K562 (cell line): Measurements from ENCODE around the gene RASEF. TPM values are rescaled to one million over a fixed set of nuclear protein-coding genes. Genes with fewer than 3 reads are reported as not detected.

Source experiments
- ATAC-seq: fragments of 200-7000 bp; cut with Tn5 transposase; 3 replicates; pipeline ENCODE4 v1.9.1; 2020; ENCODE audit warnings: moderate library complexity
- BruUV-seq: library from RNA; stranded (reverse); fragments of 400-500 nt; replicated peaks from 2 replicates; lab custom pipeline; 2021; lab: Mats Ljungman, UMichigan
- CTCF ChIA-PET: fragments of 300-600 bp; formaldehyde crosslinking; extraction: SDS; loops from one replicate; lab custom pipeline; 2021; ENCODE audit warnings: low intra/inter-chr PET ratio; lab: Yijun Ruan, JAX
- POLR2A ChIA-PET: fragments of 300-600, 350-650 bp; sonication (Branson Sonifier 250); formaldehyde crosslinking; extraction: SDS; loops from one replicate; lab custom pipeline; 2021; ENCODE audit warnings: antibody characterized with exemption, inconsistent platforms; lab: Yijun Ruan, JAX
- DNase-seq, 4 experiments: peaks; one replicate each; pipeline versions ENCODE4 v3.0.0 to v3.0.0-alpha.2; 2011 to 2018; ENCODE audit warnings: low spot score in 3 of 4, mixed read lengths in 3 of 4; ENCODE audit errors: extremely low read depth in 1 of 4
- FAIRE-seq: peaks from 2 replicates; lab custom pipeline; 2011; peaks lifted over from hg19 to GRCh38; lab: Jason Lieb, UNC
- H2AFZ ChIP-seq: 2 replicates; pipeline ENCODE4 v1.6.0; 2011; ENCODE audit warnings: low read depth, low read length, control low read depth, inconsistent platforms
- H3K27ac ChIP-seq: fragments of 200-600 bp; 3 replicates; pipeline ENCODE4 v1.8.0; 2011; ENCODE audit warnings: low read depth, mild to moderate bottlenecking, control low read depth, inconsistent platforms, low read length, moderate library complexity, mixed read lengths; ENCODE audit errors: extremely low read depth
- H3K27me3 ChIP-seq, 2 experiments: fragments of 300-600 bp in 1 of 2; 2 replicates in 1 of 2; 3 replicates in 1 of 2; pipeline versions ENCODE4 v1.6.0 to v1.8.0; 2011; ENCODE audit warnings: inconsistent platforms in 2 of 2, low read length in 2 of 2, mild to moderate bottlenecking in 1 of 2, mixed read lengths in 1 of 2, moderate library complexity in 1 of 2; ENCODE audit not compliant: control insufficient read depth in 2 of 2, insufficient read depth in 2 of 2
- H3K36me3 ChIP-seq: fragments of 300-600 bp; 3 replicates; pipeline ENCODE4 v1.8.0; 2011; ENCODE audit warnings: mild to moderate bottlenecking, low read length, inconsistent platforms; ENCODE audit not compliant: control insufficient read depth, insufficient read depth
- H3K4me1 ChIP-seq, 2 experiments: fragments of 200-600 bp in 1 of 2; replicated peaks in 1 of 2; 2 replicates in 1 of 2; 3 replicates in 1 of 2; pipeline versions ENCODE4 v1.5.1 to v1.8.0; 2011; ENCODE audit warnings: inconsistent platforms in 2 of 2, low read length in 2 of 2, mild to moderate bottlenecking in 1 of 2, mixed read lengths in 1 of 2, moderate library complexity in 1 of 2; ENCODE audit not compliant: control insufficient read depth in 2 of 2, insufficient read depth in 2 of 2
- H3K4me2 ChIP-seq: 2 replicates; pipeline ENCODE4 v1.6.1; 2011; ENCODE audit warnings: low read length, control low read depth, inconsistent platforms, mixed read lengths; ENCODE audit not compliant: insufficient read depth
- H3K4me3 ChIP-seq: fragments of 200-600 bp; sonication (generic), shearing (Covaris generic); 2 replicates; pipeline ENCODE4 v1.5.1; 2016; ENCODE audit warnings: control low read depth, inconsistent platforms
- H3K79me2 ChIP-seq: fragments of 200-600 bp; 3 replicates; pipeline ENCODE4 v1.8.0; 2011; ENCODE audit warnings: low read length, inconsistent platforms; ENCODE audit not compliant: control insufficient read depth, insufficient read depth
- H3K9ac ChIP-seq, 2 experiments: 2 replicates each; pipeline versions ENCODE4 v1.6.0 to v1.6.1; 2011; ENCODE audit warnings: low read depth in 2 of 2, low read length in 2 of 2, control low read depth in 1 of 2, inconsistent platforms in 1 of 2, mild to moderate bottlenecking in 1 of 2, mixed read lengths in 1 of 2; ENCODE audit not compliant: insufficient read depth in 1 of 2
- H3K9me1 ChIP-seq: one replicate; pipeline ENCODE4 v1.6.0; 2011; ENCODE audit warnings: inconsistent platforms, mild to moderate bottlenecking, low read length, moderate library complexity; ENCODE audit not compliant: control insufficient read depth, insufficient read depth
- H3K9me3 ChIP-seq: replicated peaks from 2 replicates; pipeline ENCODE4 v1.5.1; 2011; ENCODE audit warnings: low read depth, low read length, inconsistent platforms; ENCODE audit not compliant: control insufficient read depth, insufficient read depth
- H4K20me1 ChIP-seq: replicated peaks from 2 replicates; pipeline ENCODE4 v1.6.1; 2011; ENCODE audit warnings: low read length, inconsistent platforms, mixed read lengths; ENCODE audit not compliant: control insufficient read depth, insufficient read depth
- CREB1 ChIP-seq, 2 experiments: sonication (generic) in 1 of 2; formaldehyde crosslinking in 1 of 2; IDR thresholded peaks; 2 replicates each; pipeline versions ENCODE4 v1.6.1 to v1.8.0; 2012 to 2022; ENCODE audit warnings: inconsistent platforms in 1 of 2, mild to moderate bottlenecking in 1 of 2, missing genetic modification reagents in 1 of 2, moderate library complexity in 1 of 2
- CTBP1 ChIP-seq: fragments of 450-650 bp; IDR thresholded peaks from 2 replicates; pipeline ENCODE4 v1.6.1; 2016; ENCODE audit warnings: borderline replicate concordance
- E2F4 ChIP-seq: sonication (generic); formaldehyde crosslinking; IDR thresholded peaks from 2 replicates; pipeline ENCODE4 v1.8.0; 2022; ENCODE audit warnings: mild to moderate bottlenecking, low read depth, missing genetic modification reagents
- KLF13 ChIP-seq: fragments of 450-650 bp; IDR thresholded peaks from 2 replicates; pipeline ENCODE4 v1.6.1; 2016; ENCODE audit warnings: missing genetic modification characterization, low read depth, mild to moderate bottlenecking, missing compliant biosample characterization, moderate library complexity, borderline replicate concordance
- ZBTB12 ChIP-seq: fragments of 250-450 bp; sonication (Bioruptor Pico); IDR thresholded peaks from 2 replicates; pipeline ENCODE4 v1.4.0; 2020
- ZNF23 ChIP-seq: fragments of 250-450 bp; sonication (Bioruptor Pico); IDR thresholded peaks from 2 replicates; pipeline ENCODE4 v1.4.0; 2020; ENCODE audit warnings: mild to moderate bottlenecking
- WGBS: fragments of 100-300 bp; shearing (Covaris generic); methylation state at CpG from one replicate; pipeline ENCODE4 v1.1.6; 2016; ENCODE audit warnings: low coverage, mixed read lengths; ENCODE audit not compliant: insufficient coverage; ENCODE audit errors: missing lambda C conversion rate; 5-methylcytosine and 5-hydroxymethylcytosine counted together
- in situ Hi-C: fragments of 300-500 bp; cut with MboI; formaldehyde crosslinking; loops from 4 replicates; pipeline ENCODE4 v1.15.0; 2018; ENCODE audit warnings: inconsistent platforms, mixed read lengths
- intact Hi-C: fragments of 100-400 bp; cut with micrococcal nuclease; formaldehyde crosslinking; loops from 2 replicates; pipeline ENCODE4 v1.14.2; 2022
- polyA plus RNA-seq, 8 experiments: library from polyadenylated mRNA; depleted of rRNA in 4 of 8; stranded (reverse) in 5 of 8; unstranded in 3 of 8; fragments of >200 nt; fragmentation: Nextera tagmentation in 2 of 8; fragmentation: Illumina TruSeq in 1 of 8; extraction: Ambion mirVana in 2 of 8; extraction: Trizol in 1 of 8; gene quantifications; 2 replicates each; pipeline versions ENCODE4 v1.2.1 to v1.2.3, GENCODE V29; 2011 to 2014; ENCODE audit warnings: inconsistent platforms in 1 of 8, missing spikeins in 1 of 8
- total RNA-seq, 7 experiments: library from RNA; depleted of rRNA in 6 of 7; stranded (reverse); fragments of >200 nt in 6 of 7; fragmentation: Illumina TruSeq in 2 of 7; extraction: Trizol in 2 of 7; gene quantifications; 2 replicates each; pipeline versions ENCODE4 v1.2.1 to v1.2.3, GENCODE V29; 2011 to 2021; ENCODE audit warnings: low replicate concordance in 1 of 7
- TF ChIP-seq, protein P1 (sequence below), 2 experiments: fragments of 450-650 bp in 1 of 2; sonication (generic) in 1 of 2; formaldehyde crosslinking; conservative IDR thresholded peaks; 2 replicates each; pipeline versions ENCODE4 v1.4.0 to v1.8.1; 2020 to 2022; ENCODE audit warnings: mild to moderate bottlenecking in 1 of 2, missing genetic modification reagents in 1 of 2

The RASEF gene
- total and polyA plus RNA-seq, 9 of the 15 experiments (the other 6 are each of a cell fraction or from before 2014, with no cell fraction given) = 0.01 to 0.18 (median 0.11) TPM; not detected in 4

- Histone ChIP-seq H2AFZ (no peak overlapping the region), H3K9me3 (no peaks in the 10 kb centered on the region), H3K36me3 (no peaks in the 10 kb centered on the region), H3K9ac (no peak overlapping the region), H3K27ac (no peak overlapping the region), H3K79me2 (no peaks in the 10 kb centered on the region), H3K4me1 (no peaks in the 10 kb centered on the region), H3K27me3 (no peaks in the 10 kb centered on the region), H3K4me2 (no peak overlapping the region), H3K4me3 (no peak overlapping the region), H3K9me1 (no peaks in the 10 kb centered on the region), H4K20me1 (no peaks in the 10 kb centered on the region)
- intact Hi-C loops = no loop called here
- ChIA-PET CTCF (no interaction called here), POLR2A (no interaction called here)
- TF ChIP-seq KLF13 (no peak), ZBTB12 (CRISPR knock-in tag) (no peak), ZNF23 (CRISPR knock-in tag) (no peak), CTBP1 (no peak), E2F4 (no peak), CREB1 (IDR thresholded peaks at IDR 0.05) (no peak), CREB1 (CRISPR knock-in tag; IDR thresholded peaks at IDR 0.05) (no peak)
- TF ChIP-seq, protein P1, sequence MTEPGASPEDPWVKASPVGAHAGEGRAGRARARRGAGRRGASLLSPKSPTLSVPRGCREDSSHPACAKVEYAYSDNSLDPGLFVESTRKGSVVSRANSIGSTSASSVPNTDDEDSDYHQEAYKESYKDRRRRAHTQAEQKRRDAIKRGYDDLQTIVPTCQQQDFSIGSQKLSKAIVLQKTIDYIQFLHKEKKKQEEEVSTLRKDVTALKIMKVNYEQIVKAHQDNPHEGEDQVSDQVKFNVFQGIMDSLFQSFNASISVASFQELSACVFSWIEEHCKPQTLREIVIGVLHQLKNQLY (CRISPR knock-in tag; conservative IDR thresholded peaks at IDR 0.05) = no peak
- in situ Hi-C loops = no loop called here
- FAIRE-seq = no peak
- BruUV-seq = no TSS peak
- DNase-seq = no peak
- ATAC-seq = no peak
- 14% methylated on average over 1 of the region's 1 CpG for WGBS
Measured at GRCh38 chr9:83056911-83057310, 6.0 kb downstream of the RASEF start.
